Measurements from ENCODE around the gene NENF. TPM values are rescaled to one million over a fixed set of nuclear protein-coding genes. Genes with fewer than 3 reads are reported as not detected.

The NENF gene
- total RNA-seq, 3 donors from 2014 or later: 30.6 to 43.0 (median 32.5) TPM

- no peak for ATAC-seq
- Histone ChIP-seq H3K4me1 (ENCODE audit: low read depth) (no peaks in the 10 kb centered on the region), H3K9me3 (peaks cover 12% of the 10 kb centered on the region), H3K36me3 (ENCODE audit: low read depth) (no peaks in the 10 kb centered on the region), H3K4me3 (no peak overlapping the region)
- intact Hi-C loops (cut with DNase I, micrococcal nuclease): no loop called here
- DNase-seq: no peak
- no peak for TF ChIP-seq CTCF (IDR thresholded peaks at IDR 0.05)
Measured at GRCh38 chr1:212397171-212397570, 35.5 kb upstream of the NENF start.

GRCh38 chr1:212401042-212401441 lies 31.7 kb upstream of the NENF start:
- Histone ChIP-seq H3K4me1 (ENCODE audit: low read depth) (no peaks in the 10 kb centered on the region), H3K9me3 (peaks cover 11% of the 10 kb centered on the region), H3K36me3 (ENCODE audit: low read depth) (no peaks in the 10 kb centered on the region), H3K4me3 (no peak overlapping the region)
- no peak for TF ChIP-seq CTCF (IDR thresholded peaks at IDR 0.05)
- ATAC-seq (no peak), DNase-seq (no peak)
- intact Hi-C loops (cut with DNase I, micrococcal nuclease): no loop called here

GRCh38 chr1:212401838-212402582 lies 30.7 kb upstream of the NENF start:
- DNase-seq (no peak), ATAC-seq (no peak)
- no peak overlapping the region for H3K4me3 ChIP-seq
- H3K4me1 ChIP-seq (ENCODE audit: low read depth): no peaks in the 10 kb centered on the region
- intact Hi-C loops (cut with DNase I, micrococcal nuclease): no loop called here
- TF ChIP-seq CTCF (IDR thresholded peaks at IDR 0.05): no peak
- peaks cover 2% of the 10 kb centered on the region for H3K9me3 ChIP-seq
- no peaks in the 10 kb centered on the region for H3K36me3 ChIP-seq (ENCODE audit: low read depth)

GRCh38 chr1:212402666-212403321 lies 29.9 kb upstream of the NENF start:
- Histone ChIP-seq H3K4me1 (ENCODE audit: low read depth) (no peaks in the 10 kb centered on the region), H3K9me3 (no peaks in the 10 kb centered on the region), H3K36me3 (ENCODE audit: low read depth) (no peaks in the 10 kb centered on the region), H3K4me3 (no peak overlapping the region)
- ATAC-seq (no peak), DNase-seq (no peak)
- no peak for TF ChIP-seq CTCF (IDR thresholded peaks at IDR 0.05)
- intact Hi-C loops (cut with DNase I, micrococcal nuclease): no loop called here

GRCh38 chr1:212410231-212410820 lies 22.4 kb upstream of the NENF start:
- TF ChIP-seq CTCF (IDR thresholded peaks at IDR 0.05): no peak
- Histone ChIP-seq H3K4me1 (ENCODE audit: low read depth) (peaks cover 5% of the 10 kb centered on the region), H3K4me3 (no peak overlapping the region), H3K36me3 (ENCODE audit: low read depth) (no peaks in the 10 kb centered on the region), H3K9me3 (no peaks in the 10 kb centered on the region)
- no peak for DNase-seq
- ATAC-seq: no peak
- intact Hi-C loops (cut with DNase I, micrococcal nuclease): no loop called here
